Measurements from ENCODE around the gene DET1.

The DET1 gene

GRCh38 chr15:88537591-88538317 is 8.7 kb downstream of the DET1 start:
- no peaks in the 10 kb centered on the region for H3K4me1 ChIP-seq (ENCODE audit: control insufficient read depth, insufficient read depth, low read depth, low read length)
- H3K79me1 ChIP-seq (replicated peaks; ENCODE audit: low read length, poor library complexity, severe bottlenecking) = peaks cover 10% of the 10 kb centered on the region
- no peak overlapping the region for H3K27ac ChIP-seq (ENCODE audit: low read length, poor library complexity, severe bottlenecking)
- no peaks in the 10 kb centered on the region for H3K27me3 ChIP-seq (ENCODE audit: control insufficient read depth in 1 of 2, insufficient read depth in 1 of 2, low read length in 2 of 2)
- no peak overlapping the region for H3K23ac ChIP-seq (ENCODE audit: low read length in 2 of 2)
- H3K9ac ChIP-seq (ENCODE audit: low read length) = no peak overlapping the region
- H2AK5ac ChIP-seq (ENCODE audit: low read length, severe bottlenecking) = no peak overlapping the region
- H3K14ac ChIP-seq (ENCODE audit: low read length in 2 of 2) = no peak overlapping the region
- H2BK12ac ChIP-seq (ENCODE audit: low read length in 2 of 2) = no peak overlapping the region
- H4K8ac ChIP-seq (ENCODE audit: low read length) = no peak overlapping the region
- no peaks in the 10 kb centered on the region for H3K9me3 ChIP-seq (ENCODE audit: control insufficient read depth, low read length)
- H3K4me3 ChIP-seq (ENCODE audit: insufficient read depth in 1 of 2, low read depth in 1 of 2, low read length in 2 of 2) = no peak overlapping the region
- WGBS = 64% methylated on average over 7 of the region's 7 CpGs
- H2BK5ac ChIP-seq (ENCODE audit: low read depth, low read length, poor library complexity, severe bottlenecking) = no peak overlapping the region
- H3K4me2 ChIP-seq (ENCODE audit: low read length, poor library complexity, severe bottlenecking) = no peak overlapping the region
- H3K4ac ChIP-seq (ENCODE audit: low read depth in 1 of 2, low read length in 2 of 2) = no peak overlapping the region
- peak; percentile 16 for DNase-seq
- no peak overlapping the region for H2BK15ac ChIP-seq (ENCODE audit: low read depth, poor library complexity, severe bottlenecking)
- no peak overlapping the region for H4K91ac ChIP-seq (ENCODE audit: low read length)
- no peak overlapping the region for H2BK120ac ChIP-seq (ENCODE audit: low read depth, low read length)
- no peak overlapping the region for H2AFZ ChIP-seq (ENCODE audit: low read depth, low read length)
- no peaks in the 10 kb centered on the region for H3K36me3 ChIP-seq (ENCODE audit: control insufficient read depth in 1 of 2, insufficient read depth in 2 of 2, low read depth in 1 of 2, low read length in 2 of 2)
- H3K18ac ChIP-seq (ENCODE audit: low read depth in 1 of 2, low read length in 2 of 2) = no peak overlapping the region

- no peak for DNase-seq
- WGBS = 93% methylated on average over 2 of the region's 3 CpGs
- H2BK15ac ChIP-seq (ENCODE audit: low read depth, poor library complexity, severe bottlenecking) = no peak overlapping the region
Observed at GRCh38 chr15:88535607-88536313, 10.7 kb downstream of the DET1 start.

DNA sequence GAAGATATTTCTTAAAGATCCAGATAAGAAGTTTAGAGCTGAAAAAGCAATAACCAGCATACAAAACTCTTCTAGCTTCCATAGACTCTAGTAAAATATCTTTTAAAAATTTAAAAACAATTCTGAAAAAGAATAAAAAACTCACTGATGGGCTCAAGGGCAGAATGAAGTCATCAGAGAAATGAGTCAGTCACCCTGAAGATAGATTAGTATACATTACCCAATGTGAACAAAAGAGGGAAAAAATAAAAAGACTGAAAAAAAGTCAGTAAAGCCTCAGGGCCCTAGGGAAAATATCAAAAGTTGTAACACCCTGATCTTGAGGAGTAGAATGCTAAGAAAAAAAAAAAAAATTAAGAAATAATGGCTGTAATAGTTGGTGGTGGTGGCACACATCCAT is 11.4 kb downstream of the DET1 start:
- no peak overlapping the region for H4K91ac ChIP-seq (ENCODE audit: low read length)
- H2BK15ac ChIP-seq (ENCODE audit: low read depth, poor library complexity, severe bottlenecking) = no peak overlapping the region
- no peak overlapping the region for H3K14ac ChIP-seq (ENCODE audit: low read length in 2 of 2)
- H3K4me1 ChIP-seq (ENCODE audit: control insufficient read depth, insufficient read depth, low read depth, low read length) = no peaks in the 10 kb centered on the region
- H2AK5ac ChIP-seq (ENCODE audit: low read length, severe bottlenecking) = no peak overlapping the region
- H4K8ac ChIP-seq (ENCODE audit: low read length) = no peak overlapping the region
- no peak overlapping the region for H3K4me2 ChIP-seq (ENCODE audit: low read length, poor library complexity, severe bottlenecking)
- H3K23ac ChIP-seq (ENCODE audit: low read length in 2 of 2) = no peak overlapping the region
- no peak overlapping the region for H2BK120ac ChIP-seq (ENCODE audit: low read depth, low read length)
- no peaks in the 10 kb centered on the region for H3K9me3 ChIP-seq (ENCODE audit: control insufficient read depth, low read length)
- H2AFZ ChIP-seq (ENCODE audit: low read depth, low read length) = no peak overlapping the region
- DNase-seq = peak; percentile 23
- no peaks in the 10 kb centered on the region for H3K27me3 ChIP-seq (ENCODE audit: control insufficient read depth in 1 of 2, insufficient read depth in 1 of 2, low read length in 2 of 2)
- no peak overlapping the region for H2BK5ac ChIP-seq (ENCODE audit: low read depth, low read length, poor library complexity, severe bottlenecking)
- no peak overlapping the region for H3K18ac ChIP-seq (ENCODE audit: low read depth in 1 of 2, low read length in 2 of 2)
- H3K79me1 ChIP-seq (replicated peaks; ENCODE audit: low read length, poor library complexity, severe bottlenecking) = peaks cover 3% of the 10 kb centered on the region
- H2BK12ac ChIP-seq (ENCODE audit: low read length in 2 of 2) = no peak overlapping the region
- no peak overlapping the region for H3K4ac ChIP-seq (ENCODE audit: low read depth in 1 of 2, low read length in 2 of 2)
- H3K4me3 ChIP-seq (ENCODE audit: insufficient read depth in 1 of 2, low read depth in 1 of 2, low read length in 2 of 2) = no peak overlapping the region
- no peak overlapping the region for H3K9ac ChIP-seq (ENCODE audit: low read length)
- H3K36me3 ChIP-seq (ENCODE audit: control insufficient read depth in 1 of 2, insufficient read depth in 2 of 2, low read depth in 1 of 2, low read length in 2 of 2) = peaks cover 11 to 18% of the 10 kb centered on the region in 2 experiments
- no peak overlapping the region for H3K27ac ChIP-seq (ENCODE audit: low read length, poor library complexity, severe bottlenecking)

More at GRCh38 chr15:88535607-88536313, 10.7 kb downstream of the DET1 start:
- Histone ChIP-seq H3K23ac (ENCODE audit: low read length in 2 of 2) (no peak overlapping the region), H3K4ac (ENCODE audit: low read depth in 1 of 2, low read length in 2 of 2) (no peak overlapping the region), H2BK120ac (ENCODE audit: low read depth, low read length) (no peak overlapping the region), H3K79me1 (replicated peaks; ENCODE audit: low read length, poor library complexity, severe bottlenecking) (peaks cover 3% of the 10 kb centered on the region), H2BK5ac (ENCODE audit: low read depth, low read length, poor library complexity, severe bottlenecking) (no peak overlapping the region), H3K4me2 (ENCODE audit: low read length, poor library complexity, severe bottlenecking) (no peak overlapping the region), H3K27ac (ENCODE audit: low read length, poor library complexity, severe bottlenecking) (no peak overlapping the region), H3K9me3 (ENCODE audit: control insufficient read depth, low read length) (no peaks in the 10 kb centered on the region), H4K8ac (ENCODE audit: low read length) (no peak overlapping the region), H3K27me3 (ENCODE audit: control insufficient read depth in 1 of 2, insufficient read depth in 1 of 2, low read length in 2 of 2) (no peaks in the 10 kb centered on the region), H3K14ac (ENCODE audit: low read length in 2 of 2) (no peak overlapping the region), H4K91ac (ENCODE audit: low read length) (no peak overlapping the region), H2AK5ac (ENCODE audit: low read length, severe bottlenecking) (no peak overlapping the region), H3K4me3 (ENCODE audit: insufficient read depth in 1 of 2, low read depth in 1 of 2, low read length in 2 of 2) (no peak overlapping the region), H2AFZ (ENCODE audit: low read depth, low read length) (no peak overlapping the region), H3K36me3 (ENCODE audit: control insufficient read depth in 1 of 2, insufficient read depth in 2 of 2, low read depth in 1 of 2, low read length in 2 of 2) (peaks cover 7 to 11% of the 10 kb centered on the region in 2 experiments), H2BK12ac (ENCODE audit: low read length in 2 of 2) (no peak overlapping the region), H3K4me1 (ENCODE audit: control insufficient read depth, insufficient read depth, low read depth, low read length) (no peaks in the 10 kb centered on the region), H3K9ac (ENCODE audit: low read length) (no peak overlapping the region), H3K18ac (ENCODE audit: low read depth in 1 of 2, low read length in 2 of 2) (no peak overlapping the region)

GRCh38 chr15:88533376-88533775 is 13.1 kb downstream of the DET1 start:
- no peak overlapping the region for H2BK5ac ChIP-seq (ENCODE audit: low read depth, low read length, poor library complexity, severe bottlenecking)
- 100% methylated on average over 2 of the region's 3 CpGs for WGBS
- no peak overlapping the region for H4K91ac ChIP-seq (ENCODE audit: low read length)
- H3K14ac ChIP-seq (ENCODE audit: low read length in 2 of 2) = no peak overlapping the region
- no peaks in the 10 kb centered on the region for H3K27me3 ChIP-seq (ENCODE audit: control insufficient read depth in 1 of 2, insufficient read depth in 1 of 2, low read length in 2 of 2)
- H3K4ac ChIP-seq (ENCODE audit: low read depth in 1 of 2, low read length in 2 of 2) = no peak overlapping the region
- H2AFZ ChIP-seq (ENCODE audit: low read depth, low read length) = no peak overlapping the region
- no peaks in the 10 kb centered on the region for H3K9me3 ChIP-seq (ENCODE audit: control insufficient read depth, low read length)
- no peak overlapping the region for H2BK12ac ChIP-seq (ENCODE audit: low read length in 2 of 2)
- H3K4me2 ChIP-seq (ENCODE audit: low read length, poor library complexity, severe bottlenecking) = no peak overlapping the region
- DNase-seq = no peak
- H3K4me1 ChIP-seq (ENCODE audit: control insufficient read depth, insufficient read depth, low read depth, low read length) = no peaks in the 10 kb centered on the region
- no peak overlapping the region for H3K18ac ChIP-seq (ENCODE audit: low read depth in 1 of 2, low read length in 2 of 2)
- H2BK120ac ChIP-seq (ENCODE audit: low read depth, low read length) = no peak overlapping the region
- no peak overlapping the region for H3K23ac ChIP-seq (ENCODE audit: low read length in 2 of 2)
- H3K79me1 ChIP-seq (replicated peaks; ENCODE audit: low read length, poor library complexity, severe bottlenecking) = peaks cover 6% of the 10 kb centered on the region
- H4K8ac ChIP-seq (ENCODE audit: low read length) = no peak overlapping the region
- H3K27ac ChIP-seq (ENCODE audit: low read length, poor library complexity, severe bottlenecking) = no peak overlapping the region
- H3K4me3 ChIP-seq (ENCODE audit: insufficient read depth in 1 of 2, low read depth in 1 of 2, low read length in 2 of 2) = no peak overlapping the region
- H2BK15ac ChIP-seq (ENCODE audit: low read depth, poor library complexity, severe bottlenecking) = no peak overlapping the region
- H3K36me3 ChIP-seq (ENCODE audit: control insufficient read depth in 1 of 2, insufficient read depth in 2 of 2, low read depth in 1 of 2, low read length in 2 of 2) = peaks cover 11 to 25% of the 10 kb centered on the region in 2 experiments
- H3K9ac ChIP-seq (ENCODE audit: low read length) = no peak overlapping the region
- no peak overlapping the region for H2AK5ac ChIP-seq (ENCODE audit: low read length, severe bottlenecking)
